ENCODE data around the gene FAM219A.
"Not testable (repeated sequence)": the region's sequence is repeated elsewhere in the genome, so short reads cannot be mapped to it uniquely, and the experiment has no call there.

FAM219A gene

GRCh38 chr9:34366365-34366764 is 92.0 kb downstream of the FAM219A start:
- H3K4me3 ChIP-seq (ENCODE audit: low read length), result no peak overlapping the region
- TF ChIP-seq CTCF (IDR thresholded peaks at IDR 0.05; ENCODE audit: insufficient read depth, low read depth, low read length, missing control alignments), result no peak
- no peak for DNase-seq (ENCODE audit: low read depth)

GRCh38 chr9:34365282-34365681 is 93.1 kb downstream of the FAM219A start:
- no peak for TF ChIP-seq CTCF (IDR thresholded peaks at IDR 0.05; ENCODE audit: insufficient read depth, low read depth, low read length, missing control alignments)
- H3K4me3 ChIP-seq (ENCODE audit: low read length), result no peak overlapping the region
- no peak for DNase-seq (ENCODE audit: low read depth)

DNA sequence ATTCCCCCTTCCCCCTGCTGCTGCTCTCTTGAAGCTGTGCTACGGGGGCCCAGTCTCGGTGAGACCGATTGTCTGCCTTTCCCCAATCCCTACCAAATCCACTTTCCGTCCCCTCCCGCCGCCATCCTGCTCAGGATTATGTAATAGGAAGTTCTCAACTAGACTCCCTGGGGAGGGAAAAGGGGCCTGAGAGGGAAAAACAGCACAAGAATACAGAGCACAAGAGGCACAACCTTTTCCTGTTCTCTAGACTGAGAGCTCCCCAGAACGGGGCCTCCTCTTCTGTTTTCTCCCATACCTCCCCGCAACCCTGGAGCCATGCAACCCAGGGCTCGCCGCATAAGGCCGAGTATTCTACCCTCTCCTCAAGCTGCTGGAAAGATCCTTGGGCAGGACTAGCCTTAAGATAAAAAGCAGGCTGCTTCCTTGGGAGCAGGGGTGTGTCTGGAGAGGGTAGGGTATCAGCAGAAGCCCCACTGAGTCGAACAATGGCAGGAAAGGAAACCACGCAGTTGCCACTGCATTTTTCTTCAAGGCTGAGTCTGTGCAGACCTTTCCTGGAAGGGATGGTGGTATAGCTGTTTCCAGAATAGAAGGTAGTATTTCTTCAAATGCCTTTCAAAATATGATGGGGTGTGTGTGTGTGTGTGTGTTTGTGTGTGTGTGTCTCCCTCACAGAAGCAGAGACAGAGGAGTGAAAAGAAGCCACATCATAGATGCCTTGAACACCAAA is 94.6 kb downstream of the FAM219A start:
- no peak overlapping the region for H3K4me3 ChIP-seq (ENCODE audit: low read length)
- TF ChIP-seq CTCF (IDR thresholded peaks at IDR 0.05; ENCODE audit: insufficient read depth, low read depth, low read length, missing control alignments), result no peak
- no peak for DNase-seq (ENCODE audit: low read depth)

- no peak for TF ChIP-seq CTCF (IDR thresholded peaks at IDR 0.05; ENCODE audit: insufficient read depth, low read depth, low read length, missing control alignments)
- H3K4me3 ChIP-seq (ENCODE audit: low read length), result no peak overlapping the region
- no peak for DNase-seq (ENCODE audit: low read depth)
These were observed 95.7 kb downstream of the FAM219A start for GRCh38 chr9:34362614-34363214.

DNA sequence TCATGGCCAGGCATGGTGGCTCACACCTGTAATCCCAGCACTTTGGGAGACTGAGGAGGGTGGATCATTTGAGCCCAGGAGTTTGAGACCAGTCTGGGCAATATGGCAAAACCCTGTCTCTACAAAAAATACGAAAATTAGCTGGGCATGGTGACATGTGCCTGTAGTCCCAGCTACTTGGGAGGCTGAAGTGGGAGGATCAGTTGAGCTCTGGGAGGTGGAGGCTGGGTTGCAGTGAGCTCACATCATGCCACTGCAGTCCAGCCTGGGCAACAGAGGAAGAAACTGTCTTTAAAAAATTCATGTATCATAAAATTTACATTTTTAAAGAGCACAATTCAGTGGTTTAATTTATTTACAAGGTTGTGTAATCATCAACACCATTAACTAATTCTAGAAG is 105.4 kb downstream of the FAM219A start:
- DNase-seq (ENCODE audit: low read depth); H3K4me3 ChIP-seq (ENCODE audit: low read length): not testable (repeated sequence)

DNA sequence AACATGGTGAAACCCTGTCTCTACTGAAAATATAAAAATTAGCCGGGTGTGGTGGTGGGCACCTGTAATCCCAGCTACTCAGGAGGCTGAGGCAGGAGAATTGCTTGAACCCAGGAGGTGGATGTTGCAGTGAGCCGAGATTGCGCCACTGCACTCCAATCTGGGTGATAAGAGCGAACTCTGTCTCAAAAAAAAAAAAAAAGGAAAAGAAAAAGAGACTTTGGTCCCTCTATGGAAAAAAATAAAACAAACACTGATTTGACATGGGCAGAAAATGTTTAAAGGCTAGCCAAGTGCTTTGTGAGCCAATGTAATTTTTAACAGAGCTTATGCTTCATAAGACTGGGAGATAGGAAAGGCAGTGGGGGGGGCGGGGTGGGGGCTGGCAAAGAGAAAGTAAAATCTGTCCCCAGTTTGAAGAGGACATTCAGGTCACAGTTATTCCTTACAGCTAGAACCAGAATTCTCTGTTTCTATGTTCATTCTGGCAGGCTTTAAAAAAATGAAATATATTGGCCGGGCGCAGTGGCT is 106.2 kb downstream of the FAM219A start:
- H3K4me3 ChIP-seq (ENCODE audit: low read length); DNase-seq (ENCODE audit: low read depth): not testable (repeated sequence)

- no peak for DNase-seq (ENCODE audit: low read depth)
- no peak for TF ChIP-seq CTCF (IDR thresholded peaks at IDR 0.05; ENCODE audit: insufficient read depth, low read depth, low read length, missing control alignments)
- no peak overlapping the region for H3K4me3 ChIP-seq (ENCODE audit: low read length)
These were observed 109.0 kb downstream of the FAM219A start for GRCh38 chr9:34349324-34349723.
